HG03575 (cell line): ENCODE measurements around the gene HS3ST1.
A peak's percentile ranks its signal among the peaks of the same experiment; 100 is the strongest.
"Not testable (repeated sequence)": the region's sequence is repeated elsewhere in the genome, so short reads cannot be mapped to it uniquely, and the experiment has no call there.

Experiments
- ATAC-seq: cut with Tn5 transposase; IDR thresholded peaks from one replicate; pipeline ENCODE4 v1.9.1; 2021; ENCODE audit not compliant: unreplicated experiment, insufficient number of reproducible peaks, low FRiP score; ENCODE audit errors: extremely low read depth

Gene HS3ST1

GRCh38 chr4:11412211-11412610 is 16.5 kb downstream of the HS3ST1 start:
- ATAC-seq: no peak

- ATAC-seq: no peak
Measured at GRCh38 chr4:11409632-11410031, 19.1 kb downstream of the HS3ST1 start.

GRCh38 chr4:11408233-11408967 is 20.3 kb downstream of the HS3ST1 start:
- ATAC-seq: no peak

GRCh38 chr4:11407551-11407950 is 21.1 kb downstream of the HS3ST1 start:
- ATAC-seq: no peak

GRCh38 chr4:11404431-11404830 is 24.3 kb downstream of the HS3ST1 start:
- ATAC-seq: no peak

- ATAC-seq: peak; percentile 42
Measured at GRCh38 chr4:11402192-11402591, 26.5 kb downstream of the HS3ST1 start.

- ATAC-seq: no peak
Measured at GRCh38 chr4:11399461-11399971, 29.2 kb downstream of the HS3ST1 start.

- ATAC-seq: no peak
Measured at GRCh38 chr4:11397819-11398610, 30.7 kb downstream of the HS3ST1 start.

- ATAC-seq: no peak
Measured at GRCh38 chr4:11397146-11397545, 31.5 kb downstream of the HS3ST1 start.

GRCh38 chr4:11393551-11393950 is 35.1 kb downstream of the HS3ST1 start:
- ATAC-seq: no peak

- not testable (repeated sequence) for ATAC-seq
Measured at GRCh38 chr4:11384072-11384471, 44.6 kb downstream of the HS3ST1 start.

GRCh38 chr4:11376571-11376970 is 52.1 kb downstream of the HS3ST1 start:
- no peak for ATAC-seq

- ATAC-seq: no peak
Measured at GRCh38 chr4:11376146-11376545, 52.5 kb downstream of the HS3ST1 start.

- no peak for ATAC-seq
Measured at GRCh38 chr4:11368701-11369115, 60.0 kb downstream of the HS3ST1 start.

- ATAC-seq: no peak
Measured at GRCh38 chr4:11367371-11367770, 61.3 kb downstream of the HS3ST1 start.

GRCh38 chr4:11366859-11367258 is 61.8 kb downstream of the HS3ST1 start:
- no peak for ATAC-seq

GRCh38 chr4:11365039-11365438 is 63.7 kb downstream of the HS3ST1 start:
- no peak for ATAC-seq

- ATAC-seq: no peak
Measured at GRCh38 chr4:11359591-11359990, 69.1 kb downstream of the HS3ST1 start.

GRCh38 chr4:11355226-11355625 is 73.5 kb downstream of the HS3ST1 start:
- no peak for ATAC-seq

- ATAC-seq: no peak
Measured at GRCh38 chr4:11354531-11354930, 74.2 kb downstream of the HS3ST1 start.
